GM12873 (cell line): ENCODE results near the gene TBX4.

Source experiments
- TF ChIP-seq, protein P1 (sequence below): IDR thresholded peaks from 2 replicates; pipeline ENCODE4 v1.5.1; 2012; ENCODE audit warnings: low read depth, mild to moderate bottlenecking, moderate library complexity, low read length, control low read depth; ENCODE audit not compliant: insufficient read depth; ENCODE audit errors: missing control alignments

Gene TBX4

DNA sequence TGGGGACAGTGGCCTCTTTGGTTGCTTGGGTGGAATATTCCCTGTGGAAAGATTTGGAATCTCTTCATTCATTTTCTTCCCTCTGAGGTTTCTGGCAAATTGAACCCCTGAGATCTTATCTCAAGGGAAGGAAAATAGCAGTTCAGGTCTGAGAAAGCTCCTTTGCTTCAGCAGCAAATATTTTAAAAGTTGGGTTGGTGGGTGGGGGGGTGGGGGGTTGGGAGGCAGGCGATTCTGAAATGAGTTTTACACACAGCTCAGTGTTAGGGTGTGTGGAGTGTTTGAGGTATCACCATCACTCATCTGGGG, 45.7 kb upstream of the TBX4 start:
- TF ChIP-seq, protein P1, sequence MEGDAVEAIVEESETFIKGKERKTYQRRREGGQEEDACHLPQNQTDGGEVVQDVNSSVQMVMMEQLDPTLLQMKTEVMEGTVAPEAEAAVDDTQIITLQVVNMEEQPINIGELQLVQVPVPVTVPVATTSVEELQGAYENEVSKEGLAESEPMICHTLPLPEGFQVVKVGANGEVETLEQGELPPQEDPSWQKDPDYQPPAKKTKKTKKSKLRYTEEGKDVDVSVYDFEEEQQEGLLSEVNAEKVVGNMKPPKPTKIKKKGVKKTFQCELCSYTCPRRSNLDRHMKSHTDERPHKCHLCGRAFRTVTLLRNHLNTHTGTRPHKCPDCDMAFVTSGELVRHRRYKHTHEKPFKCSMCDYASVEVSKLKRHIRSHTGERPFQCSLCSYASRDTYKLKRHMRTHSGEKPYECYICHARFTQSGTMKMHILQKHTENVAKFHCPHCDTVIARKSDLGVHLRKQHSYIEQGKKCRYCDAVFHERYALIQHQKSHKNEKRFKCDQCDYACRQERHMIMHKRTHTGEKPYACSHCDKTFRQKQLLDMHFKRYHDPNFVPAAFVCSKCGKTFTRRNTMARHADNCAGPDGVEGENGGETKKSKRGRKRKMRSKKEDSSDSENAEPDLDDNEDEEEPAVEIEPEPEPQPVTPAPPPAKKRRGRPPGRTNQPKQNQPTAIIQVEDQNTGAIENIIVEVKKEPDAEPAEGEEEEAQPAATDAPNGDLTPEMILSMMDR = no peak

DNA sequence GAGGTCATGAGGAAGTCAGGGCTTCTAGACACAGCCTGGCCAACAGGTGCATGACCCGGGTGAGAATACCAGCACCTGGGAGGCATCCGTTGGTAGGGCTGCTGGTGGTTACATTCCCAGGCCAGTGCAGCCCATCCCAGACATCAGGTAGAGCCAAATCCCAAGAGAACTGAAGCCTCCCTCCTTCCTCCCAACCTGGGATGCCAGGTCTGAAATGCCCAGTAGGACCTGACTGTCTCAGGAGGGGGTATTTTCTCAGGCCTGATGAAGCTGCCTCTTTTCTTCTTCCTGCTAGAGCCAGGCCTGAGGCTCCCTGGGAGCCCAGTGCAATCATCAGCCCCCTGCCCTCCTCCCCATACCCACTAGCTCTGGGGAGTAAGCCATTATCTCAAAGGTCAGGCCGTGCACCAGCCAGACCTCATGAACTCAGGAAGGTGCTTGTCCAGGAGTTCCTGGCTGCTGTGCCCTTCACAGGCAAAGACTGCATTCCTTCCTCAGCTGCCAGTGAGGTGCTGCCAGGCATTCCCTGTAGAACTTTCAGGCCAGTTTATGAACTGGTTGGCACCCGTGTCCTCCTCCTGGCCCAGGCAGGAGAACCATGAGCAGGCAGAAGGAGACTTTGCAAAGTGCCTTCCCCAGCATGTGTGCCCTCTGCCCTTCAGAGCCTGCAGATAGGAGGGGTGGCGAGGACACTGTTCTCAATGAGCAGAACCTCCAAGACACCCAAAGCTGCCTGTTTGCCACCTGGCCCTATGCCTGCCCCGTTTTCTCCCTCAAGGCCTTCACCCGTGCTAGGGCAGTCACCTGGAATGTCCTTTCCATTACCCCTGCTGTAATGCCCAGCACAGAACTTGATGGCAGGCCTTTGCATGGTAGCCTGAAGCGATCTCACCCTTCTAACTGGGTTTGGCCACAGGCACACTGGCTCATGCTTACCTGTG, 45.0 kb upstream of the TBX4 start:
- TF ChIP-seq, protein P1 = no peak

DNA sequence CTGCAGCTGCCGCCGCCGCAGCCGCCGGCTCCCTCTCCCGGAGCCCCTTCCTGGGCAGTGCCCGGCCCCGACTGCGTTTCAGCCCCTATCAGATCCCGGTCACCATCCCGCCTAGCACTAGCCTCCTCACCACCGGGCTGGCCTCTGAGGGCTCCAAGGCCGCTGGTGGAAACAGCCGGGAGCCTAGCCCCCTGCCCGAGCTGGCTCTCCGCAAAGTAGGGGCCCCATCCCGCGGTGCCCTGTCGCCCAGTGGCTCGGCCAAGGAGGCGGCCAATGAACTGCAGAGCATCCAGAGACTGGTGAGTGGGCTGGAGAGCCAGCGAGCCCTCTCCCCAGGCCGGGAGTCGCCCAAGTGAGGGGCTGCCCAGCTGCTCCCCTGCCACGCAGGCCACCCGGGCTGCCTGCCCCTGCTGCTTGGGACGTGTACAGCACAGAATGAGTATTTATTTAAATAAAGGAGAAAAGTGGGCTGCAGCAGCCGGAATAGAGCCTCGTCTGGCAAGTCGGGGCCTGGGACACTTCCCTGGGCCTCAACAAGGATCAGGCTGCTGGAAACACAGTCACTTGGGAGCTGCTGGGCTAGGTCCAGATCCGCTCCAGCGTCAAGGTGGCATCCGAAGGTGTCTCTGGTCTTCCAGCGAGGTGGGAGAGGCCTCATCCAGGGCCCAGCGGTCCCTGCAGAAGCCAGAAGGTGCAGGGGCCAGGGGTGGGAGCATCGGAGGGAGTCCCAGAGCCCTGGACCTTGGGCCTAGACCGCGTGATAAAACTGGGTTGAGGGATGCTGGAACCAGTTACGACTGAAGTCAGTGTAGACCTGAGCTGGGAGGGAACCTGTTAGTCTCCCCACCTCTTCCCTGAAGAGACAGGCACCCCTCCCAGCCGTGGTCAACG, 43.8 kb upstream of the TBX4 start:
- TF ChIP-seq, protein P1 = no peak

DNA sequence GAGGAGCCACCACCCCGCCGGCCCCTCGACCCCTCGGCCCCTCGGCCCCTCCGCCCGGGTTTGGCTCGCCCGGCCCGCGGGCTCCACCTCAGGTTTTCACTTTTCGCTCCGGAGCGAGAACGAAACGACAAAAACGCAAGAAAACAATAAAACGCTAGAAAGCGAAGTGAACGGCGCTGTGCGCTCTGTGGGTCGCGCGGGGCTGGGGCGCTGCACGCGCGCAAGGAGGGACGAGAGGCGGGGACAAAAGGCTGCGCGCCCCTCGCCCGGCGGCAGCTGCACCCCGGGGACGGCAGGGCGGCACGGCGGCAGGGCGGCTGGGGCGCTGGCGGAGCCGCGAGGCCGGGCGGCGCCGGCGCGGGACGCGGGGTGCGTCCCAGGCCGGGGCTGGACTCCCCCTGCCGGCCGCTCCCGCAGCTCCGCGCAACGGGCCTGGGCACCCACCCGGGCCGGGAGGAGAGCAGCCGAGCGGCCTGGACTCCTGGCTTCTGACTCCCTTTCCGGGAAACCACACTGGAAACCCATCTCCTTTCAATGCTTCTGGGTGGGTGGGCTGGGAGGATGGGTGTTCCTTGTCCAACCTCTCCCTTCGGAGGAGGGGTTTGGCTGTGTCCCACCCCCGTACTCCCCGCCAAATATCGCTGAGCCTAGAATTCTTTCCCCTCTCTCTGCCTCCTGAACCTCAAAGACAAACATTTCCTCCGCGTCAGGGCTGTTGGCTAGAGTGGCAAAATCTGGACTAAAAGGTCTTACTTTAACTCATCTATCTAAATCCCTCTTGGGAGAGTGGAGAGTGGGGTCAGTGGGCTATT, 42.7 kb upstream of the TBX4 start:
- TF ChIP-seq, protein P1 = peak; percentile 50

DNA sequence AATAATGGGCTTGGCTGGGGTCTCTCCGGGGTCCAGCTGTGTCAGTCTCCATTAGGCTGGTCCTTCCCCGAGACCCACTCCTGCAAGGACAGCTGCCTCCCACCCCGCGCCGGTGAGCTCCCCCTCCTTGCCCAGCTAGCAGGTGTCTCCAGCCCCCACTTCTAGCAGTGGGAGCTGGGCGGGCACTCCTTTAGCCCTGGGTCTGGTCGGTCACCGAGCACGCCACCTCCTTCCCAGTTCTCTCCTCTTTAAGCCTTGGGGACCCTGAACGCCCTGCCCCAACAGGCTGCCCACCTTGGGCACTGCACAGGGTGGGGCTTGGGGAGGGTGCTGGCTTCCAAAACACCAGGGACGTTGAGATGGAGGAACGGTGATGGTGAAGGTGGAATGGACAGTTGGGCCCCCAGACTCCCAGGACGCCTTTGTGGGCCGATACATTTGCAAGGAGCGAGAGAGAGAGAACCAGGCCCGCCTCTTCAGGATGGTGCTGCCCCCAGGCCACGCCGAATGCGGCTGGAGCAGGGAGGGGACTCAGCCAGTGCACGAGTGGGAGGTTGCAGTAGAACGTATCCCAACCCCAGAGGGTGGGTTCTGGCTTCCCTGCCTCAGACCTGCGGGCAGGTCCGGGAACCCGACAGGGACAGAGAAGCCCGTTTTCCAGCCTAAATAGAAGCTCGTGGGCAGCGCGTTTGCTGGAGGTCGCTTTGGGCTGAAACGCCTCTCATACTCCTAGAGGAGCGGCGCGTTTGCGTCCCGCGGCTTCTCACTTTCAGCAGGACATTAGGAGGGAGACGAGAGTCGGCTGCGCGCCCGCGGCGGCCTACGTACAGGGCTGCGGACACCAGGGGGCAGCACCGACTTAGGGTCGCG, 41.8 kb upstream of the TBX4 start:
- TF ChIP-seq, protein P1 = peak; percentile 56

DNA sequence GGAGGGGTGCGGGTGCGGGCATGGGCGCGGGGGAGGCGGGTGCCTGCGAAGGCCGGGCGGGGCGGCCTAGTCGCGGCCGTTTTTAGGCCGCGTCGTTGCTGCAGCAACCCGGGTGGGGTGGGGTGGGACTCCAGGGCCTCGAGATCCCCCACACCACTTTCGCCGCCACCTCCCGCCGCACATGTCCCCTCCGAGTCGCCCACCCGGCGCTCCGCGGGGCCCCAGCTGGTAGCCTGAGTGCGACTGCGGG, 41.3 kb upstream of the TBX4 start:
- TF ChIP-seq, protein P1 = no peak
